ENCODE data around the gene CTRB1.

DNA sequence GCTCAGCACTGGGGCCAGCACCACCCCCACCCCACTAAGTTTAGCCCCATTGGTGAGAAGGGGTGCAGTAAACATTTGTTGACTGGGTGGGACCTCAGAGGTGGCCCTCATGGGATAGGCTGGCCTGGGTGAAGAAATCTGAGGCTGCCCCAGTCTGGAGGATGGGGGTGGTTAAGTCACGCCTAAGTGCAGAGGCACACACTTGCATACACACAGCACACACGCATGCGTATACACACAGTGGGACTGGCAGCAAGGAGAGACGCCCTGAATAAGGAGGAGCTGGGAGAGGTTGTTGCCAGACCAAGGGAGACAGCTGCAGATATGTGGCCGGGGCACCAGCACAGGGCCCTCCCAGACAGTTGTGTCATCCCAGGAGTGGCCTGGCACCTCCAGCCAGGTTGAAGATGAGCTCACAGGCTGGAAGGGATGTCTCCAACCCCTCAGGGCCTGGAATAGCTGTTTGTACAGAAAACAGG, 35.6 kb downstream of the CTRB1 start:
- TF ChIP-seq, protein P1, sequence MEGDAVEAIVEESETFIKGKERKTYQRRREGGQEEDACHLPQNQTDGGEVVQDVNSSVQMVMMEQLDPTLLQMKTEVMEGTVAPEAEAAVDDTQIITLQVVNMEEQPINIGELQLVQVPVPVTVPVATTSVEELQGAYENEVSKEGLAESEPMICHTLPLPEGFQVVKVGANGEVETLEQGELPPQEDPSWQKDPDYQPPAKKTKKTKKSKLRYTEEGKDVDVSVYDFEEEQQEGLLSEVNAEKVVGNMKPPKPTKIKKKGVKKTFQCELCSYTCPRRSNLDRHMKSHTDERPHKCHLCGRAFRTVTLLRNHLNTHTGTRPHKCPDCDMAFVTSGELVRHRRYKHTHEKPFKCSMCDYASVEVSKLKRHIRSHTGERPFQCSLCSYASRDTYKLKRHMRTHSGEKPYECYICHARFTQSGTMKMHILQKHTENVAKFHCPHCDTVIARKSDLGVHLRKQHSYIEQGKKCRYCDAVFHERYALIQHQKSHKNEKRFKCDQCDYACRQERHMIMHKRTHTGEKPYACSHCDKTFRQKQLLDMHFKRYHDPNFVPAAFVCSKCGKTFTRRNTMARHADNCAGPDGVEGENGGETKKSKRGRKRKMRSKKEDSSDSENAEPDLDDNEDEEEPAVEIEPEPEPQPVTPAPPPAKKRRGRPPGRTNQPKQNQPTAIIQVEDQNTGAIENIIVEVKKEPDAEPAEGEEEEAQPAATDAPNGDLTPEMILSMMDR (IDR thresholded peaks at IDR 0.05): no peak
- TF ChIP-seq, protein P2, sequence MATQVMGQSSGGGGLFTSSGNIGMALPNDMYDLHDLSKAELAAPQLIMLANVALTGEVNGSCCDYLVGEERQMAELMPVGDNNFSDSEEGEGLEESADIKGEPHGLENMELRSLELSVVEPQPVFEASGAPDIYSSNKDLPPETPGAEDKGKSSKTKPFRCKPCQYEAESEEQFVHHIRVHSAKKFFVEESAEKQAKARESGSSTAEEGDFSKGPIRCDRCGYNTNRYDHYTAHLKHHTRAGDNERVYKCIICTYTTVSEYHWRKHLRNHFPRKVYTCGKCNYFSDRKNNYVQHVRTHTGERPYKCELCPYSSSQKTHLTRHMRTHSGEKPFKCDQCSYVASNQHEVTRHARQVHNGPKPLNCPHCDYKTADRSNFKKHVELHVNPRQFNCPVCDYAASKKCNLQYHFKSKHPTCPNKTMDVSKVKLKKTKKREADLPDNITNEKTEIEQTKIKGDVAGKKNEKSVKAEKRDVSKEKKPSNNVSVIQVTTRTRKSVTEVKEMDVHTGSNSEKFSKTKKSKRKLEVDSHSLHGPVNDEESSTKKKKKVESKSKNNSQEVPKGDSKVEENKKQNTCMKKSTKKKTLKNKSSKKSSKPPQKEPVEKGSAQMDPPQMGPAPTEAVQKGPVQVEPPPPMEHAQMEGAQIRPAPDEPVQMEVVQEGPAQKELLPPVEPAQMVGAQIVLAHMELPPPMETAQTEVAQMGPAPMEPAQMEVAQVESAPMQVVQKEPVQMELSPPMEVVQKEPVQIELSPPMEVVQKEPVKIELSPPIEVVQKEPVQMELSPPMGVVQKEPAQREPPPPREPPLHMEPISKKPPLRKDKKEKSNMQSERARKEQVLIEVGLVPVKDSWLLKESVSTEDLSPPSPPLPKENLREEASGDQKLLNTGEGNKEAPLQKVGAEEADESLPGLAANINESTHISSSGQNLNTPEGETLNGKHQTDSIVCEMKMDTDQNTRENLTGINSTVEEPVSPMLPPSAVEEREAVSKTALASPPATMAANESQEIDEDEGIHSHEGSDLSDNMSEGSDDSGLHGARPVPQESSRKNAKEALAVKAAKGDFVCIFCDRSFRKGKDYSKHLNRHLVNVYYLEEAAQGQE (IDR thresholded peaks at IDR 0.05): no peak
- TF ChIP-seq, protein P3, sequence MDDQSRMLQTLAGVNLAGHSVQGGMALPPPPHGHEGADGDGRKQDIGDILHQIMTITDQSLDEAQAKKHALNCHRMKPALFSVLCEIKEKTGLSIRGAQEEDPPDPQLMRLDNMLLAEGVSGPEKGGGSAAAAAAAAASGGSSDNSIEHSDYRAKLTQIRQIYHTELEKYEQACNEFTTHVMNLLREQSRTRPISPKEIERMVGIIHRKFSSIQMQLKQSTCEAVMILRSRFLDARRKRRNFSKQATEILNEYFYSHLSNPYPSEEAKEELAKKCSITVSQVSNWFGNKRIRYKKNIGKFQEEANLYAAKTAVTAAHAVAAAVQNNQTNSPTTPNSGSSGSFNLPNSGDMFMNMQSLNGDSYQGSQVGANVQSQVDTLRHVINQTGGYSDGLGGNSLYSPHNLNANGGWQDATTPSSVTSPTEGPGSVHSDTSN (IDR thresholded peaks at IDR 0.05): no peak
- TF ChIP-seq, protein P4, sequence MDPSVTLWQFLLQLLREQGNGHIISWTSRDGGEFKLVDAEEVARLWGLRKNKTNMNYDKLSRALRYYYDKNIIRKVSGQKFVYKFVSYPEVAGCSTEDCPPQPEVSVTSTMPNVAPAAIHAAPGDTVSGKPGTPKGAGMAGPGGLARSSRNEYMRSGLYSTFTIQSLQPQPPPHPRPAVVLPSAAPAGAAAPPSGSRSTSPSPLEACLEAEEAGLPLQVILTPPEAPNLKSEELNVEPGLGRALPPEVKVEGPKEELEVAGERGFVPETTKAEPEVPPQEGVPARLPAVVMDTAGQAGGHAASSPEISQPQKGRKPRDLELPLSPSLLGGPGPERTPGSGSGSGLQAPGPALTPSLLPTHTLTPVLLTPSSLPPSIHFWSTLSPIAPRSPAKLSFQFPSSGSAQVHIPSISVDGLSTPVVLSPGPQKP (IDR thresholded peaks at IDR 0.05; ENCODE audit: low read depth, low read length): no peak
- TF ChIP-seq, protein P5, sequence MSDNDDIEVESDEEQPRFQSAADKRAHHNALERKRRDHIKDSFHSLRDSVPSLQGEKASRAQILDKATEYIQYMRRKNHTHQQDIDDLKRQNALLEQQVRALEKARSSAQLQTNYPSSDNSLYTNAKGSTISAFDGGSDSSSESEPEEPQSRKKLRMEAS (IDR thresholded peaks at IDR 0.05): no peak
- no peak for TF ChIP-seq ZFP36 (IDR thresholded peaks at IDR 0.05; ENCODE audit: borderline replicate concordance, partially characterized antibody)
- TF ChIP-seq RARB (CRISPR knock-in tag; IDR thresholded peaks at IDR 0.05): no peak
- TF ChIP-seq, protein P6, sequence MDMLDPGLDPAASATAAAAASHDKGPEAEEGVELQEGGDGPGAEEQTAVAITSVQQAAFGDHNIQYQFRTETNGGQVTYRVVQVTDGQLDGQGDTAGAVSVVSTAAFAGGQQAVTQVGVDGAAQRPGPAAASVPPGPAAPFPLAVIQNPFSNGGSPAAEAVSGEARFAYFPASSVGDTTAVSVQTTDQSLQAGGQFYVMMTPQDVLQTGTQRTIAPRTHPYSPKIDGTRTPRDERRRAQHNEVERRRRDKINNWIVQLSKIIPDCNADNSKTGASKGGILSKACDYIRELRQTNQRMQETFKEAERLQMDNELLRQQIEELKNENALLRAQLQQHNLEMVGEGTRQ (IDR thresholded peaks at IDR 0.05): no peak
- no peak for TF ChIP-seq POLR2AphosphoS2 (conservative IDR thresholded peaks at IDR 0.05; ENCODE audit: low read length)

All from A549 (cell line).